Parathyroid adenoma (tissue), 2 donors: Measurements from ENCODE around the gene TAC3.

Experiments used
- H2AFZ ChIP-seq: fragments of 300-600 bp; sonication (generic); one replicate; pipeline ENCODE4 v1.7.0; 2017; ENCODE audit warnings: antibody characterized with exemption, mild to moderate bottlenecking
- H3K27ac ChIP-seq: fragments of 300-600 bp; sonication (generic); one replicate; pipeline ENCODE4 v1.7.0; 2017
- H3K27me3 ChIP-seq: fragments of 300-600 bp; sonication (generic); one replicate; pipeline ENCODE4 v1.7.0; 2017; ENCODE audit warnings: low read length; ENCODE audit not compliant: control insufficient read depth, insufficient read depth
- H3K36me3 ChIP-seq: fragments of 300-600 bp; sonication (generic); one replicate; pipeline ENCODE4 v1.7.0; 2017; ENCODE audit warnings: low read length; ENCODE audit not compliant: control insufficient read depth, insufficient read depth
- H3K4me1 ChIP-seq: fragments of 300-600 bp; sonication (generic); one replicate; pipeline ENCODE4 v1.7.0; 2017; ENCODE audit warnings: control low read depth
- H3K4me2 ChIP-seq: fragments of 300-600 bp; sonication (generic); one replicate; pipeline ENCODE4 v1.7.0; 2017; ENCODE audit warnings: low read length
- H3K4me3 ChIP-seq: fragments of 300-600 bp; sonication (generic); one replicate; pipeline ENCODE4 v1.7.0; 2017; ENCODE audit warnings: low read depth, low read length
- H3K79me2 ChIP-seq: fragments of 300-600 bp; sonication (generic); one replicate; pipeline ENCODE4 v1.7.0; 2017; ENCODE audit warnings: control low read depth
- H3K9ac ChIP-seq: fragments of 300-600 bp; sonication (generic); one replicate; pipeline ENCODE4 v1.7.0; 2017; ENCODE audit warnings: mild to moderate bottlenecking
- H3K9me3 ChIP-seq: fragments of 300-600 bp; sonication (generic); one replicate; pipeline ENCODE4 v1.7.0; 2017; ENCODE audit warnings: low read length; ENCODE audit not compliant: control insufficient read depth
- TF ChIP-seq, protein P1 (sequence below): fragments of 300-600 bp; sonication (generic); IDR thresholded peaks from one replicate; pipeline ENCODE4 v1.7.0; 2017; ENCODE audit warnings: antibody characterized with exemption, mild to moderate bottlenecking
- donor health status: primary hyperparathyroidism.

TAC3 gene

DNA sequence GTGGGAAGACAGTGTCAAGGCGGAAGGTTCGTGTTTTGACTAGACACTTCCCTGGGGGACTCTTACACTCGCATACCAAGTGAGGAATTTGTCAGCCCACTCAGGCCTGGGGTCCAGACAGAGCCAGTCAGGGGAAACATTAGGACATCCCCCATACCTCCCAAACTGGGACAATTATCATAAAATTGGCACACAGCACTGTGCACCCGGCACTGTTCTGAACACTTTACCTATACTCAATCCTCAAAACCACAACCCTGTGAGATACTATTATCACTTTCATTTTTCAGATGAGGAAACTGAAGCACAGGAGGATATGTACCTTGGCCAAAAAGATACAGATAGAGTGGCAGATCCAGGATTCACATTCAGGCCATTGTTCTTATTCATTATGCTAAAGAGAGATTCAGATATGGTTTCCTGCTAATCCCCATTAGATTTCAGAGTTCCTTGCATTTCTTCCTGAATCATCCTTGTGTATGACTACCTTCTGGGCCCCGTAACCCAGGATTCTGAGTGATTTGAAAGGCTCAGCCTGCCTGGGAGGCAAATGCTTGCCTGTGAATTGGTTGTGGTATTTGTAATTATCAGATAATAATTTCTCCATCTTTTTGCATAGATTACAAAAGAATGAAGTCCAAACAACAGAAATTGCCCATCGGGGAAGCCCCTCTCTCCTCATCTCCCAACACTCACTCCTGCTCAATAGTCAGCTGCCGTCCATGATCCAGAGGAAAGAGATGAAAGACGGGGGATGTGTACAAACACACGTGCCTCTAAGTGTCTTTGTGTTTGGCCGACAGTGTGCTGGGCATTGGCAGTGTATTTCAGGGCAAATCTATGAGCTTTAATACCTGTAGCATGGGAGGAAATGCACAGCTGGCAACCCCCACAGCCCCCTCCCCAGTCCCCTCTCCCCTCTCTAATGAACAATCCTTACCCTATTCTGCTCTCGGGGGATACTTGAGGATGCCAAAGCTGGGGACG, 4.6 kb downstream of the TAC3 start:
- Histone ChIP-seq H3K79me2 (peaks cover 5% of the 10 kb centered on the region), H3K4me1 (peaks cover 2% of the 10 kb centered on the region), H3K4me2 (no peak overlapping the region), H3K36me3 (no peaks in the 10 kb centered on the region), H3K9ac (no peak overlapping the region), H3K4me3 (no peak overlapping the region), H3K9me3 (no peaks in the 10 kb centered on the region), H3K27ac (no peak overlapping the region), H2AFZ (no peak overlapping the region), H3K27me3 (no peaks in the 10 kb centered on the region)
- TF ChIP-seq, protein P1, sequence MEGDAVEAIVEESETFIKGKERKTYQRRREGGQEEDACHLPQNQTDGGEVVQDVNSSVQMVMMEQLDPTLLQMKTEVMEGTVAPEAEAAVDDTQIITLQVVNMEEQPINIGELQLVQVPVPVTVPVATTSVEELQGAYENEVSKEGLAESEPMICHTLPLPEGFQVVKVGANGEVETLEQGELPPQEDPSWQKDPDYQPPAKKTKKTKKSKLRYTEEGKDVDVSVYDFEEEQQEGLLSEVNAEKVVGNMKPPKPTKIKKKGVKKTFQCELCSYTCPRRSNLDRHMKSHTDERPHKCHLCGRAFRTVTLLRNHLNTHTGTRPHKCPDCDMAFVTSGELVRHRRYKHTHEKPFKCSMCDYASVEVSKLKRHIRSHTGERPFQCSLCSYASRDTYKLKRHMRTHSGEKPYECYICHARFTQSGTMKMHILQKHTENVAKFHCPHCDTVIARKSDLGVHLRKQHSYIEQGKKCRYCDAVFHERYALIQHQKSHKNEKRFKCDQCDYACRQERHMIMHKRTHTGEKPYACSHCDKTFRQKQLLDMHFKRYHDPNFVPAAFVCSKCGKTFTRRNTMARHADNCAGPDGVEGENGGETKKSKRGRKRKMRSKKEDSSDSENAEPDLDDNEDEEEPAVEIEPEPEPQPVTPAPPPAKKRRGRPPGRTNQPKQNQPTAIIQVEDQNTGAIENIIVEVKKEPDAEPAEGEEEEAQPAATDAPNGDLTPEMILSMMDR, result no peak

DNA sequence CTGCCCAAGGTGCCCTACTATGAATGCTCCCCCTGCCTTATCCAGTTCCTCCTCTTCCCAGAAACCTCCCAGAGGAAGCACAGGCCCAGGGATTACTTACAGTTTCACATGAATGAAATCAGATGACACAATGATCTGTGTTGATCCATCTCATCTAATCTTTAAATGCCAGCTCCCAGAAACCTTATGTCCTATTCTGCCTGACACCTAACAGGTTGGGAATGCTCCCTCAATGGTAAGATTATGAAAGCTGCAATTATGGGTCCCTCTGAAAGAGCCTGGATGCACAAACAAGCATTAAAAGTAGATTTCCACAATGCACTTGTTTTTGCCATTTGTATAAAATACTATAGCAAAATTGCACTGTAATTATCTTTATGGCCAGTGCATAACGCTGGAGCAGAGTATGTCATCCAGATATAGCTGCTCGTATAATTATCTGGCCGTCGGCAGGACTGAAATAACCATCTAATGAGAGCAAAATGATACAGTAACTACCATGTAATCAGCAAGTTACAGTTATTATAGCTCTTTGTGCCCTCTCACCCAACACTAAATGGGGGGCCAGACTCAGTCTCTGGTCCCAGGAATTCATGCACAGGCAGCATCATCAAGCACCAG, 5.6 kb downstream of the TAC3 start:
- Histone ChIP-seq H3K9ac (no peak overlapping the region), H3K9me3 (no peaks in the 10 kb centered on the region), H3K27ac (no peak overlapping the region), H3K36me3 (no peaks in the 10 kb centered on the region), H3K4me3 (no peak overlapping the region), H2AFZ (no peak overlapping the region), H3K4me2 (no peak overlapping the region), H3K4me1 (peaks cover 4% of the 10 kb centered on the region), H3K27me3 (no peaks in the 10 kb centered on the region), H3K79me2 (peaks cover 6% of the 10 kb centered on the region)
- TF ChIP-seq, protein P1, result no peak

DNA sequence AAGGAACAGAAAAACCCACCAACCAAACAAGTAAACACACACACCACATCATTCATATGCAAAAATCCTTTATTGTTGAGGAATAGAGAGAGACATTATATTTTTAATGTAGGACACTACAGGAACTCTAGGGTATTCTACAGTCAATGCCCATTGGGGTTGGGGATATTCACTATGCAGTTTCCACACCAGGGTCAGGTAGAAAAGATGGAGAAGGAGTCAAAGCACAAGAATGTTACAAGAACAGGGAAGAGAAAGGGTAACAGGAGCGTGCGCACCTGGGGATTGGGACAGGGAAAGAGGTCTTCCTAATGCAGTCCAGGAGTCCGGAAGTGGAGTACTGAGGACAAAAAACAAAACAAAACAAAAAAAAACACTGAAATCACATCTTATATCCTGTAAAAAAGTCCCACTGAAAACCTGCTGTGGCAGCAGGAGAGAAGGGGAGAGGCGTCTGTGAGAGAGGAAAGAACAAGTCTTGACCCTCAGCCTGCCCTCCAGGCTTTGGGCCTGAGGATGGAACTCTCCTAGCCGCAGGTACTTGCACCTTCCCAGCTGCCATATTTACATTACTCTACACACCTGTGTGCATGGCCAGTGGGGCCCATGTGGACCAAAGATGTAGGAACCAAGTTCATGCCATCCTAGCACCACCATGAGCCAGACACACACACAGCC, 6.2 kb downstream of the TAC3 start:
- Histone ChIP-seq H3K4me3 (no peak overlapping the region), H3K4me2 (no peak overlapping the region), H3K27ac (no peak overlapping the region), H2AFZ (no peak overlapping the region), H3K79me2 (peaks cover 6% of the 10 kb centered on the region), H3K9me3 (no peaks in the 10 kb centered on the region), H3K4me1 (peaks cover 4% of the 10 kb centered on the region), H3K9ac (no peak overlapping the region), H3K36me3 (no peaks in the 10 kb centered on the region), H3K27me3 (no peaks in the 10 kb centered on the region)
- TF ChIP-seq, protein P1, result no peak

DNA sequence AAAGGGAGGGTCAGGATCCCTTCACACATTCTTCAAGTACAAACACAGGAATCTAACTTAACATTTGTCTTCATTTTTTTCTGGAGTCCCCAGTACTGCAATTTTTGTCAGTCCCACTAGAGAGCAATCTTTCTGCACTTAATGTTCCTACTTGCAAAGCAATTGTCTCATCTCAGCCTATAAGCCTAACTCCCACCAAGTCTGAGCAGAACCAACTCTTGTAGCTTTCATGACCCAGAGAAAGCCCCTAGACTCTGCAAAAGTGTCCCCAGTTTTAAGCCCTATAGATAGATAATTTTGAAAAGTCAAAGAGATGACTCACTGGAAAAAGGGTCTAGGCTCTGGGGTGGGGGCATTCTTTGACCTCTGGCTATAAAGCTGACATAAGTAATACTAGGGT, 8.2 kb downstream of the TAC3 start:
- Histone ChIP-seq H2AFZ (peak overlapping the region; percentile 29), H3K27me3 (no peaks in the 10 kb centered on the region), H3K9me3 (no peaks in the 10 kb centered on the region), H3K9ac (no peak overlapping the region), H3K79me2 (peaks cover 11% of the 10 kb centered on the region), H3K4me1 (peaks cover 4% of the 10 kb centered on the region), H3K27ac (no peak overlapping the region), H3K36me3 (no peaks in the 10 kb centered on the region), H3K4me2 (no peak overlapping the region), H3K4me3 (no peak overlapping the region)
- TF ChIP-seq, protein P1, result peak; percentile 48
